Bone marrow (tissue), 2 donors: ENCODE measurements around the gene SEPTIN6.
"Not testable (repeated sequence)": the region's sequence is repeated elsewhere in the genome, so short reads cannot be mapped to it uniquely, and the experiment has no call there.

ENCODE experiments used
- DNase-seq, 2 donors: peaks; one replicate each; lab custom pipeline; 2025; lab: John Stamatoyannopoulos, UW

Gene SEPTIN6

GRCh38 chrX:119690921-119691716 lies 1.8 kb downstream of the SEPTIN6 start:
- peak; percentile 6 to 40 for DNase-seq

GRCh38 chrX:119688911-119689321 lies 4.1 kb downstream of the SEPTIN6 start:
- DNase-seq: no peak

GRCh38 chrX:119687661-119688413 lies 5.1 kb downstream of the SEPTIN6 start:
- DNase-seq: no peak

- no peak for DNase-seq
These were observed 6.8 kb downstream of the SEPTIN6 start for GRCh38 chrX:119686087-119686691.

- peak; percentile 29 to 67 for DNase-seq
These were observed 7.5 kb downstream of the SEPTIN6 start for GRCh38 chrX:119685225-119686066.

- no peak for DNase-seq
These were observed 8.1 kb downstream of the SEPTIN6 start for GRCh38 chrX:119684916-119685224.

- DNase-seq: not testable (repeated sequence)
These were observed 8.7 kb downstream of the SEPTIN6 start for GRCh38 chrX:119684312-119684711.

- peak in 1 of 2 donors; percentile 33 for DNase-seq
These were observed 10.7 kb downstream of the SEPTIN6 start for GRCh38 chrX:119682019-119682989.

- no peak for DNase-seq
These were observed 15.3 kb downstream of the SEPTIN6 start for GRCh38 chrX:119677654-119677981.

- no peak for DNase-seq
These were observed 15.9 kb downstream of the SEPTIN6 start for GRCh38 chrX:119676949-119677653.

- DNase-seq: no peak
These were observed 19.6 kb downstream of the SEPTIN6 start for GRCh38 chrX:119673336-119673735.

- DNase-seq: no peak
These were observed 20.5 kb downstream of the SEPTIN6 start for GRCh38 chrX:119672426-119672825.

GRCh38 chrX:119669424-119670037 lies 23.4 kb downstream of the SEPTIN6 start:
- no peak for DNase-seq

- no peak for DNase-seq
These were observed 25.7 kb downstream of the SEPTIN6 start for GRCh38 chrX:119667111-119667878.

GRCh38 chrX:119664877-119665276 lies 28.1 kb downstream of the SEPTIN6 start:
- DNase-seq: not testable (repeated sequence)

- no peak for DNase-seq
These were observed 31.5 kb downstream of the SEPTIN6 start for GRCh38 chrX:119661486-119661885.

- DNase-seq: no peak
These were observed 33.4 kb downstream of the SEPTIN6 start for GRCh38 chrX:119659522-119659921.

- DNase-seq: no peak
These were observed 37.8 kb downstream of the SEPTIN6 start for GRCh38 chrX:119655125-119655524.

- DNase-seq: no peak
These were observed 38.8 kb downstream of the SEPTIN6 start for GRCh38 chrX:119654112-119654531.
